HG03469 (cell line): Measurements from ENCODE around the gene MYLK2.

Experiments used
- ATAC-seq: cut with Tn5 transposase; IDR thresholded peaks from one replicate; pipeline ENCODE4 v1.9.1; 2021; ENCODE audit warnings: mild to moderate bottlenecking, moderate library complexity, moderate number of reproducible peaks; ENCODE audit not compliant: unreplicated experiment

MYLK2 gene

GRCh38 chr20:31851240-31851955 lies 32.2 kb downstream of the MYLK2 start:
- ATAC-seq, result no peak

GRCh38 chr20:31853481-31853880 lies 34.3 kb downstream of the MYLK2 start:
- no peak for ATAC-seq

- no peak for ATAC-seq
Measured at GRCh38 chr20:31856516-31856915, 37.4 kb downstream of the MYLK2 start.

GRCh38 chr20:31857861-31858759 lies 39.0 kb downstream of the MYLK2 start:
- no peak for ATAC-seq

GRCh38 chr20:31858760-31859083 lies 39.6 kb downstream of the MYLK2 start:
- no peak for ATAC-seq

GRCh38 chr20:31859266-31859997 lies 40.3 kb downstream of the MYLK2 start:
- ATAC-seq, result no peak

GRCh38 chr20:31859998-31860380 lies 40.8 kb downstream of the MYLK2 start:
- ATAC-seq, result no peak

GRCh38 chr20:31860390-31861134 lies 41.4 kb downstream of the MYLK2 start:
- no peak for ATAC-seq

- no peak for ATAC-seq
Measured at GRCh38 chr20:31861135-31861384, 41.9 kb downstream of the MYLK2 start.

GRCh38 chr20:31861385-31862156 lies 42.4 kb downstream of the MYLK2 start:
- no peak for ATAC-seq

- ATAC-seq, result no peak
Measured at GRCh38 chr20:31862157-31862470, 43.0 kb downstream of the MYLK2 start.

- ATAC-seq, result no peak
Measured at GRCh38 chr20:31862506-31862905, 43.4 kb downstream of the MYLK2 start.

GRCh38 chr20:31863296-31864085 lies 44.3 kb downstream of the MYLK2 start:
- ATAC-seq, result no peak

GRCh38 chr20:31864521-31865400 lies 45.6 kb downstream of the MYLK2 start:
- no peak for ATAC-seq

- ATAC-seq, result no peak
Measured at GRCh38 chr20:31866221-31866620, 47.1 kb downstream of the MYLK2 start.

GRCh38 chr20:31868853-31869672 lies 49.9 kb downstream of the MYLK2 start:
- ATAC-seq, result no peak

GRCh38 chr20:31869673-31869941 lies 50.5 kb downstream of the MYLK2 start:
- ATAC-seq, result no peak
